Choroid plexus epithelial cell (primary cell): ENCODE measurements around the gene SLC44A5.

ENCODE experiments used
- DNase-seq: peaks from one replicate; pipeline ENCODE4 v3.0.0-alpha.2; 2010; ENCODE audit warnings: low read depth
- H3K4me3 ChIP-seq: 2 replicates; pipeline ENCODE4 v1.5.1; 2011; ENCODE audit warnings: low read depth, mild to moderate bottlenecking, control low read depth, low read length, moderate library complexity
- CTCF ChIP-seq: conservative IDR thresholded peaks from 2 replicates; pipeline ENCODE4 v1.5.1; 2011; ENCODE audit warnings: low read depth, mild to moderate bottlenecking, control low read depth, inconsistent platforms, low read length, moderate library complexity

Gene SLC44A5

DNA sequence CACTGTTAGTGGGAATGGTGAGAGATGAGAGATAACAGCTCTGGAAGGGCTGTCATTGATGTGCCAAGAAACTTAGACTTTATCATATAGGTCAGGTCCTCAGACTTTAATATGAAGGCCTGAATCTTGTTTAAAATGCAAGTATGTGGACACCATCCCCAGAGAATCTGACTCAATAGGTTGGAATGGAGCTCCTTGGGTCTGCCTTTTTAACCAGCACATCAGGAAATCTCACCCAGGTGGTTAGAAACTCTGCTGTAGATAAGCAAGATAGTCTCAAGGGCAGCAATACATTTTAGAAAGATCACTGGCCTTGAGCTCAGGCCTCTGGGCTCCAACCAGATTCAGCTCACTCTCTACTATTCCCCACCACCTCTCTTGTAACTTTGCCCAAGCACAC, 180.4 kb downstream of the SLC44A5 start:
- TF ChIP-seq CTCF, result no peak
- peak; percentile 1 for DNase-seq

DNA sequence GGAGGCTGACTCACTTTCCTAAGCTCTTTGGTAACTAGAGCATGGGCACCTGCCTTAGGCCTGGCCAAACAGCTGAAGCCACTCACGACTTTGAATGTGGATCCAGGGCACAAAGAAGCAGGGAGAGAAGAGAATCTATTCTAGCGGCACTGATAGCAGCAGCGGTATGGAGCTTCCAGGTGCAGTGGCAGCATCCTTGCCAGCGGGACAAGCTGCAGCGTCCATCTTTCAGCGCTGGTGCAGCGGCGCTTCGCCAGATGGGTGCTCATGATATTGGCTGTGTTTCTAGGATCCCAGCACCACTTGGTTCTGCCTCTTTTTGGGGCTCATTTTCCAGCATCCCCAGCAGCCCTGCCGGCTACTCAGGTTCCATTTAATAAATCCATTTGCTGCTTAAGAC, 184.2 kb downstream of the SLC44A5 start:
- no peak for DNase-seq
- TF ChIP-seq CTCF, result no peak
- no peak overlapping the region for H3K4me3 ChIP-seq

More for the DNA sequence above, 180.4 kb downstream of the SLC44A5 start:
- H3K4me3 ChIP-seq, result no peak overlapping the region

DNA sequence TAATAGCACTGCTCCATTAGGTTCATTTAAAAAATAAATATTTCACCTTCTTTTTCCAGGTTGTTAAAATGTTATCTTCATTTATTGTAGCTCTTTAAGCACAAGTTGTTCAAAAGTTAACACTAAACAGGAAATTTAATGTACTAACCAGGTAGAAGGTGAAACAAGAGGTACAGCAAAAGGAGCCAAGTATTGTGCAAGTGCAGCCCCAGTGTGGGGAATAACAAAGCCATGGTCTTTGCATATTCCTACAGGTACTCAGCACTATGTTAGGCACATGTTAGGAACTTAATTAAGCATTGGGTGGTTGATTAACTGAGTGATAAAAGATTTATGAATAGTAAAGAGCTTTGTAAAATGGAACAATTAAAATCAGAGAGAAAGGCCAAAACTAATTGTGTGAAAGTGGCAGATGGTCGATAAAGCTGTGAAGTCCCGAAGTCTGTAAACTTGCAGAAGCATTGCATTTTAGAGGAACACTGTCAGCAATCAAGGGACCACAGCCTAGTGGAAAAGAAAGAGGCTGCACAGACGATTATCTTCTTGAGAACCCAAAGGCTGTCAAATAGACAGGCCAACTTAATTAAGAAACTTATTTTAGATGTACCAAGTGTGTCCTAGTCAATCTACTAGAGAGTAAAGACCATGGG, 185.8 kb downstream of the SLC44A5 start:
- no peak for DNase-seq
- TF ChIP-seq CTCF, result no peak
- no peak overlapping the region for H3K4me3 ChIP-seq

DNA sequence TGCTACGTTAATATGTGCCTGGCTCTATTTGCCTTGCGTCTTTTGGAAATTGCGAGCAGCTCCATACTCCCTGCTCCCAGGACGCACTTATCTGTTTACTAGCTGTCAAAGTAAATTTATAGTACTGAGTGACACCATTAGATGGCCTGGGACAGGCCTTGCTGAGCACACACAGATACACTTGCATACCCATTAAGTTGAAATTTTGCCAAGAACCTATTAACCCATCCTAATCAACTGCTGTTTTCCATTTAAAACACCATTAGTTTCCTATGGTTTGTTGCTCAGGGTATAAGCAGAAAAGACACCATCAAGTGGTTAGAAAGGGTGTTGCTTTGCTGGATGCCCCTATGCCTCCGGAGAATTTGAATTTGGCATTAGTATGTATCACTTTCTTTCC, 187.3 kb downstream of the SLC44A5 start:
- DNase-seq, result no peak
- H3K4me3 ChIP-seq, result no peak overlapping the region
- no peak for TF ChIP-seq CTCF

GRCh38 chr1:75423136-75423535, 187.8 kb downstream of the SLC44A5 start:
- H3K4me3 ChIP-seq, result no peak overlapping the region
- no peak for DNase-seq
- no peak for TF ChIP-seq CTCF

- no peak for DNase-seq
- H3K4me3 ChIP-seq, result no peak overlapping the region
- TF ChIP-seq CTCF, result no peak
These were observed 189.5 kb downstream of the SLC44A5 start for GRCh38 chr1:75421371-75421770.

GRCh38 chr1:75415187-75415586, 195.7 kb downstream of the SLC44A5 start:
- no peak for DNase-seq
- no peak overlapping the region for H3K4me3 ChIP-seq
- no peak for TF ChIP-seq CTCF
